ENCODE results near the gene SPEG.

SPEG gene

DNA sequence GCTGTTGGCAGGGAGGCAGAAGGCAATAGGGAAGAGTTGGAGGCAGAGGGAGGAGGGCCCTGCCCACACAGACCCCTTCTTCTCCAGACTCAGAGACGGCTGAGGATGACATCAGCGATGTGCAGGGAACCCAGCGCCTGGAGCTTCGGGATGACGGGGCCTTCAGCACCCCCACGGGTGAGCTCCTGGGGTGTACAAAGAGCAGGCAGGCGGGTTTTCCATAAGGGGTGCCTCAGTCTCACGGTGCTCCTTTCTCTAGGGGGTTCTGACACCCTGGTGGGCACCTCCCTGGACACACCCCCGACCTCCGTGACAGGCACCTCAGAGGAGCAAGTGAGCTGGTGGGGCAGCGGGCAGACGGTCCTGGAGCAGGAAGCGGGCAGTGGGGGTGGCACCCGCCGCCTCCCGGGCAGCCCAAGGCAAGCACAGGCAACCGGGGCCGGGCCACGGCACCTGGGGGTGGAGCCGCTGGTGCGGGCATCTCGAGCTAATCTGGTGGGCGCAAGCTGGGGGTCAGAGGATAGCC is 10.0 kb downstream of the SPEG start:
- TF ChIP-seq RARB (CRISPR knock-in tag; IDR thresholded peaks at IDR 0.05) (no peak), GLIS3 (CRISPR knock-in tag; IDR thresholded peaks at IDR 0.05) (no peak), OSR1 (CRISPR knock-in tag; IDR thresholded peaks at IDR 0.05) (no peak), ESRRG (CRISPR knock-in tag; IDR thresholded peaks at IDR 0.05) (no peak)
- TF ChIP-seq, protein P1, sequence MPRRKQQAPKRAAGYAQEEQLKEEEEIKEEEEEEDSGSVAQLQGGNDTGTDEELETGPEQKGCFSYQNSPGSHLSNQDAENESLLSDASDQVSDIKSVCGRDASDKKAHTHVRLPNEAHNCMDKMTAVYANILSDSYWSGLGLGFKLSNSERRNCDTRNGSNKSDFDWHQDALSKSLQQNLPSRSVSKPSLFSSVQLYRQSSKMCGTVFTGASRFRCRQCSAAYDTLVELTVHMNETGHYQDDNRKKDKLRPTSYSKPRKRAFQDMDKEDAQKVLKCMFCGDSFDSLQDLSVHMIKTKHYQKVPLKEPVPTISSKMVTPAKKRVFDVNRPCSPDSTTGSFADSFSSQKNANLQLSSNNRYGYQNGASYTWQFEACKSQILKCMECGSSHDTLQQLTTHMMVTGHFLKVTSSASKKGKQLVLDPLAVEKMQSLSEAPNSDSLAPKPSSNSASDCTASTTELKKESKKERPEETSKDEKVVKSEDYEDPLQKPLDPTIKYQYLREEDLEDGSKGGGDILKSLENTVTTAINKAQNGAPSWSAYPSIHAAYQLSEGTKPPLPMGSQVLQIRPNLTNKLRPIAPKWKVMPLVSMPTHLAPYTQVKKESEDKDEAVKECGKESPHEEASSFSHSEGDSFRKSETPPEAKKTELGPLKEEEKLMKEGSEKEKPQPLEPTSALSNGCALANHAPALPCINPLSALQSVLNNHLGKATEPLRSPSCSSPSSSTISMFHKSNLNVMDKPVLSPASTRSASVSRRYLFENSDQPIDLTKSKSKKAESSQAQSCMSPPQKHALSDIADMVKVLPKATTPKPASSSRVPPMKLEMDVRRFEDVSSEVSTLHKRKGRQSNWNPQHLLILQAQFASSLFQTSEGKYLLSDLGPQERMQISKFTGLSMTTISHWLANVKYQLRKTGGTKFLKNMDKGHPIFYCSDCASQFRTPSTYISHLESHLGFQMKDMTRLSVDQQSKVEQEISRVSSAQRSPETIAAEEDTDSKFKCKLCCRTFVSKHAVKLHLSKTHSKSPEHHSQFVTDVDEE (CRISPR knock-in tag; IDR thresholded peaks at IDR 0.05): no peak

DNA sequence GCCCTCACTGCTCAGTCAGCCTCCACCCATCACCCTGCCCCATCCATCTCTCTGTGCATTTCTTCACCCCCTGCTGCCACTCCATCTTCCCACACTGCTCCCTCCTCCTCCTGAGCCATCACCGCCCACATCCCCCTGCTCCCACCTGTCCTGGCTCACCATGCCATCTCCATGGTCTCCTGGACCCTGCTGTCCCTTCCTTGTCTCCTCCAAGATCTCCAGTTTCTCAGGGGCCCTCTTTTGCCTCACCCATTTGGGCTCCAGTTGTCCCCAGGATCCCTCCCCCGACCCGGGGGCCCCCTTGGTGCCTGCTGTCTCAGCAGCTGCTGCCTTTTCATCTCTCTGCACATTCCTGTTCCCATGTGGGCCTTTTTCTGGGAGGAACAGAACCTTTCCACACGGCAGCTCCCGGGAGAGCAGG is 10.6 kb downstream of the SPEG start:
- TF ChIP-seq, protein P1 (CRISPR knock-in tag; IDR thresholded peaks at IDR 0.05): no peak
- TF ChIP-seq ISL1 (CRISPR knock-in tag; IDR thresholded peaks at IDR 0.05) (no peak), ZNF565 (CRISPR knock-in tag; conservative IDR thresholded peaks at IDR 0.05; ENCODE audit: low read depth) (no peak), BACH2 (CRISPR knock-in tag; IDR thresholded peaks at IDR 0.05; ENCODE audit: borderline replicate concordance) (no peak), TCF4 (CRISPR knock-in tag; IDR thresholded peaks at IDR 0.05; ENCODE audit: borderline replicate concordance) (no peak), PPARA (CRISPR knock-in tag; IDR thresholded peaks at IDR 0.05; ENCODE audit: borderline replicate concordance) (no peak), CSDC2 (CRISPR knock-in tag; IDR thresholded peaks at IDR 0.05) (no peak), ARNTL (CRISPR knock-in tag; IDR thresholded peaks at IDR 0.05; ENCODE audit: borderline replicate concordance, low read depth) (no peak), TOX (CRISPR knock-in tag; IDR thresholded peaks at IDR 0.05; ENCODE audit: borderline replicate concordance) (no peak), ESRRG (CRISPR knock-in tag; IDR thresholded peaks at IDR 0.05) (no peak)
- TF ChIP-seq, protein P2, sequence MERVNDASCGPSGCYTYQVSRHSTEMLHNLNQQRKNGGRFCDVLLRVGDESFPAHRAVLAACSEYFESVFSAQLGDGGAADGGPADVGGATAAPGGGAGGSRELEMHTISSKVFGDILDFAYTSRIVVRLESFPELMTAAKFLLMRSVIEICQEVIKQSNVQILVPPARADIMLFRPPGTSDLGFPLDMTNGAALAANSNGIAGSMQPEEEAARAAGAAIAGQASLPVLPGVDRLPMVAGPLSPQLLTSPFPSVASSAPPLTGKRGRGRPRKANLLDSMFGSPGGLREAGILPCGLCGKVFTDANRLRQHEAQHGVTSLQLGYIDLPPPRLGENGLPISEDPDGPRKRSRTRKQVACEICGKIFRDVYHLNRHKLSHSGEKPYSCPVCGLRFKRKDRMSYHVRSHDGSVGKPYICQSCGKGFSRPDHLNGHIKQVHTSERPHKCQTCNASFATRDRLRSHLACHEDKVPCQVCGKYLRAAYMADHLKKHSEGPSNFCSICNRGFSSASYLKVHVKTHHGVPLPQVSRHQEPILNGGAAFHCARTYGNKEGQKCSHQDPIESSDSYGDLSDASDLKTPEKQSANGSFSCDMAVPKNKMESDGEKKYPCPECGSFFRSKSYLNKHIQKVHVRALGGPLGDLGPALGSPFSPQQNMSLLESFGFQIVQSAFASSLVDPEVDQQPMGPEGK (CRISPR knock-in tag; IDR thresholded peaks at IDR 0.05; ENCODE audit: borderline replicate concordance): no peak
- TF ChIP-seq, protein P3, sequence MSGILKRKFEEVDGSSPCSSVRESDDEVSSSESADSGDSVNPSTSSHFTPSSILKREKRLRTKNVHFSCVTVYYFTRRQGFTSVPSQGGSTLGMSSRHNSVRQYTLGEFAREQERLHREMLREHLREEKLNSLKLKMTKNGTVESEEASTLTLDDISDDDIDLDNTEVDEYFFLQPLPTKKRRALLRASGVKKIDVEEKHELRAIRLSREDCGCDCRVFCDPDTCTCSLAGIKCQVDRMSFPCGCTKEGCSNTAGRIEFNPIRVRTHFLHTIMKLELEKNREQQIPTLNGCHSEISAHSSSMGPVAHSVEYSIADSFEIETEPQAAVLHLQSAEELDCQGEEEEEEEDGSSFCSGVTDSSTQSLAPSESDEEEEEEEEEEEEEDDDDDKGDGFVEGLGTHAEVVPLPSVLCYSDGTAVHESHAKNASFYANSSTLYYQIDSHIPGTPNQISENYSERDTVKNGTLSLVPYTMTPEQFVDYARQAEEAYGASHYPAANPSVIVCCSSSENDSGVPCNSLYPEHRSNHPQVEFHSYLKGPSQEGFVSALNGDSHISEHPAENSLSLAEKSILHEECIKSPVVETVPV (CRISPR knock-in tag; IDR thresholded peaks at IDR 0.05): no peak

More for the DNA sequence above, 10.0 kb downstream of the SPEG start:
- ATAC-seq: no peak

DNA sequence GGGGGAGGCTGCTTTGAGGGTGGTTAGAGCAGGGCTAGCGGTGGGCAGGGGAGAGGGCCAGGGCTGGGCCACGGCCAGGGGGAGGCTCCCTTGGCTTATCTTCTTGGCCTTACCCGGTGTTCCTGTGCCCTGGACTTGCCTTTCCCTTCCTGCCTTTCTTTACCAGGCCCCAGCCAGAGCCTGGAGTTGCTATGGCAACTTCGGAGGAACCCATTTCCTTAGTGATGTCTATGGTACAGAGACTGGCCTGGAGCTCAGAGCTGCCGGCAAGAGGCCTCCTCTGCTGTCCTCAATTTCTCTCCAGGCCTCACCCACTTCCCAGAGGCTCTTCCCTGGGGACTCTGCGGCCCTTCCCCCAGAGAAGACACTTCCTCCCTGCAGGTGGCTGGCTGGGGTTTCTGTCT is 11.5 kb downstream of the SPEG start:
- TF ChIP-seq OSR1 (CRISPR knock-in tag; IDR thresholded peaks at IDR 0.05) (no peak), TOX (CRISPR knock-in tag; IDR thresholded peaks at IDR 0.05; ENCODE audit: borderline replicate concordance) (no peak), ZNF70 (CRISPR knock-in tag; IDR thresholded peaks at IDR 0.05) (no peak)
- TF ChIP-seq, protein P3 (CRISPR knock-in tag; IDR thresholded peaks at IDR 0.05): no peak
- peak; percentile 81 for ATAC-seq

More for the DNA sequence above, 10.6 kb downstream of the SPEG start:
- no peak for ATAC-seq

DNA sequence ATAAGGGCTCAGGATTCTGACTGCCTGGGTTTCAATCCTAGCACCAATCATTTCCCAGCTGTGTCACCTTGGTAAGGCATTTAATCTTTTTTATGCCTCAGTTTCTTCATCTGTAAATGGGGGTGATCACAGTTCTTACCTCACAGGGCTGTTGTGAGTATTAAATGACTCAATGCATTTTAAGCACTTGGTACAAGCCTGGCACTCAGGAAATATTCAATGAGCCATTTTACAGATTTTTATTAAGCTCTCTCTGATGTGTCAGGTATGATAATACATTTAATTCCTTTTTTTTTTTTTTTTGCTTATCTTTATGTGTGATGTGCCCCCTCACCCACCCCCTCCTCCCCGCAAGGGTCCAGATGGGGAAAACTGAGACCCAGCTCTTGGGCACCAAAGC is 12.0 kb downstream of the SPEG start:
- no peak for ATAC-seq
- no peak for TF ChIP-seq ARNTL (CRISPR knock-in tag; IDR thresholded peaks at IDR 0.05; ENCODE audit: borderline replicate concordance, low read depth)
- TF ChIP-seq ZFP3 (CRISPR knock-in tag; IDR thresholded peaks at IDR 0.05): no peak
- TF ChIP-seq, protein P4, sequence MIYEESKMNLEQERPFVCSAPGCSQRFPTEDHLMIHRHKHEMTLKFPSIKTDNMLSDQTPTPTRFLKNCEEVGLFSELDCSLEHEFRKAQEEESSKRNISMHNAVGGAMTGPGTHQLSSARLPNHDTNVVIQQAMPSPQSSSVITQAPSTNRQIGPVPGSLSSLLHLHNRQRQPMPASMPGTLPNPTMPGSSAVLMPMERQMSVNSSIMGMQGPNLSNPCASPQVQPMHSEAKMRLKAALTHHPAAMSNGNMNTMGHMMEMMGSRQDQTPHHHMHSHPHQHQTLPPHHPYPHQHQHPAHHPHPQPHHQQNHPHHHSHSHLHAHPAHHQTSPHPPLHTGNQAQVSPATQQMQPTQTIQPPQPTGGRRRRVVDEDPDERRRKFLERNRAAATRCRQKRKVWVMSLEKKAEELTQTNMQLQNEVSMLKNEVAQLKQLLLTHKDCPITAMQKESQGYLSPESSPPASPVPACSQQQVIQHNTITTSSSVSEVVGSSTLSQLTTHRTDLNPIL (CRISPR knock-in tag; IDR thresholded peaks at IDR 0.05; ENCODE audit: low read depth): no peak
- TF ChIP-seq PPARA (CRISPR knock-in tag; IDR thresholded peaks at IDR 0.05; ENCODE audit: borderline replicate concordance): no peak
- no peak for TF ChIP-seq ZNF565 (CRISPR knock-in tag; conservative IDR thresholded peaks at IDR 0.05; ENCODE audit: low read depth)
- TF ChIP-seq, protein P1 (CRISPR knock-in tag; IDR thresholded peaks at IDR 0.05): no peak
- TF ChIP-seq ISL1 (CRISPR knock-in tag; IDR thresholded peaks at IDR 0.05): no peak
- no peak for TF ChIP-seq ZNF70 (CRISPR knock-in tag; IDR thresholded peaks at IDR 0.05)
- no peak for TF ChIP-seq CSDC2 (CRISPR knock-in tag; IDR thresholded peaks at IDR 0.05)
- no peak for TF ChIP-seq ZC3H10 (CRISPR knock-in tag; IDR thresholded peaks at IDR 0.05)
- TF ChIP-seq TCF4 (CRISPR knock-in tag; IDR thresholded peaks at IDR 0.05; ENCODE audit: borderline replicate concordance): no peak
- no peak for TF ChIP-seq OSR1 (CRISPR knock-in tag; IDR thresholded peaks at IDR 0.05)
- no peak for TF ChIP-seq TOX (CRISPR knock-in tag; IDR thresholded peaks at IDR 0.05; ENCODE audit: borderline replicate concordance)

Data from SK-N-SH treated with all-trans-retinoic acid at 6 μM for 48 hours (cell line).